Loucy (cell line): ENCODE results near the gene MBNL1.

ENCODE experiments used
- H2AFZ ChIP-seq: fragments of 200-600 bp; sonication (generic); 2 replicates; pipeline ENCODE4 v1.6.0; 2016; ENCODE audit warnings: antibody characterized with exemption, mild to moderate bottlenecking, low read length, moderate library complexity
- H3F3A ChIP-seq: fragments of 200-600 bp; 2 replicates; pipeline ENCODE4 v1.6.0; 2016; ENCODE audit warnings: antibody characterized with exemption, low read depth, mild to moderate bottlenecking
- H3K27me3 ChIP-seq: fragments of 200-600 bp; sonication (generic); 2 replicates; pipeline ENCODE4 v1.6.1; 2014; ENCODE audit warnings: low read length, mild to moderate bottlenecking; ENCODE audit not compliant: insufficient read depth, poor library complexity, severe bottlenecking
- H3K36me3 ChIP-seq: fragments of 200-600 bp; sonication (generic); 2 replicates; pipeline ENCODE4 v1.6.1; 2016; ENCODE audit warnings: low read length; ENCODE audit not compliant: insufficient read depth
- H3K4me1 ChIP-seq: fragments of 200-600 bp; sonication (generic); 2 replicates; pipeline ENCODE4 v1.5.1; 2014; ENCODE audit warnings: low read length, mild to moderate bottlenecking; ENCODE audit not compliant: insufficient read depth, poor library complexity, severe bottlenecking
- H3K4me2 ChIP-seq: fragments of 200-600 bp; sonication (generic); 2 replicates; pipeline ENCODE4 v1.6.0; 2014; ENCODE audit warnings: antibody characterized with exemption, low read length, low read depth, mild to moderate bottlenecking; ENCODE audit not compliant: poor library complexity, severe bottlenecking
- H3K4me3 ChIP-seq: fragments of 200-600 bp; sonication (generic); 2 replicates; pipeline ENCODE4 v1.5.1; 2014; ENCODE audit warnings: low read length, mild to moderate bottlenecking, mixed read lengths; ENCODE audit not compliant: poor library complexity, severe bottlenecking
- H3K79me2 ChIP-seq: fragments of 200-600 bp; sonication (generic); 2 replicates; pipeline ENCODE4 v1.6.1; 2014; ENCODE audit warnings: low read length; ENCODE audit not compliant: insufficient read depth
- H3K9ac ChIP-seq: fragments of 200-600 bp; sonication (generic); 2 replicates; pipeline ENCODE4 v1.6.0; 2014; ENCODE audit warnings: mild to moderate bottlenecking, low read depth, low read length, moderate library complexity; ENCODE audit not compliant: poor library complexity, severe bottlenecking
- H3K9me2 ChIP-seq: fragments of 200-600 bp; sonication (generic); replicated peaks from 2 replicates; pipeline ENCODE4 v1.6.1; 2016; ENCODE audit warnings: low read depth, low read length, mixed read lengths
- H3K9me3 ChIP-seq: fragments of 200-600 bp; sonication (generic); 2 replicates; pipeline ENCODE4 v1.6.1; 2014; ENCODE audit warnings: mild to moderate bottlenecking, antibody characterized with exemption, low read length, low read depth; ENCODE audit not compliant: insufficient read depth
- H4K20me1 ChIP-seq: fragments of 200-600 bp; sonication (generic); 2 replicates; pipeline ENCODE4 v1.6.0; 2014; ENCODE audit warnings: antibody characterized with exemption, low read length, mild to moderate bottlenecking; ENCODE audit not compliant: insufficient read depth, poor library complexity, severe bottlenecking
- EZH2phosphoT487 ChIP-seq: fragments of 200-600 bp; IDR thresholded peaks from 2 replicates; pipeline ENCODE4 v1.6.1; 2018; ENCODE audit warnings: antibody characterized with exemption, mild to moderate bottlenecking, moderate library complexity, borderline replicate concordance
- TF ChIP-seq, protein P1 (sequence below): fragments of 200-600 bp; sonication (generic); conservative IDR thresholded peaks from 2 replicates; pipeline ENCODE4 v1.5.1; 2014; ENCODE audit warnings: mild to moderate bottlenecking, antibody characterized with exemption, low read length

MBNL1 gene

GRCh38 chr3:152346058-152346457 is 77.3 kb downstream of the MBNL1 start:
- Histone ChIP-seq H4K20me1 (peaks cover 54% of the 10 kb centered on the region), H3K79me2 (peaks cover 93% of the 10 kb centered on the region), H3K4me2 (no peak overlapping the region), H3K27me3 (no peaks in the 10 kb centered on the region), H3K4me1 (no peaks in the 10 kb centered on the region), H3K9ac (no peak overlapping the region), H3K9me3 (no peaks in the 10 kb centered on the region), H3K36me3 (peaks cover 35% of the 10 kb centered on the region), H3K9me2 (no peaks in the 10 kb centered on the region), H3F3A (no peaks in the 10 kb centered on the region), H2AFZ (no peak overlapping the region), H3K4me3 (no peak overlapping the region)
- TF ChIP-seq, protein P1, sequence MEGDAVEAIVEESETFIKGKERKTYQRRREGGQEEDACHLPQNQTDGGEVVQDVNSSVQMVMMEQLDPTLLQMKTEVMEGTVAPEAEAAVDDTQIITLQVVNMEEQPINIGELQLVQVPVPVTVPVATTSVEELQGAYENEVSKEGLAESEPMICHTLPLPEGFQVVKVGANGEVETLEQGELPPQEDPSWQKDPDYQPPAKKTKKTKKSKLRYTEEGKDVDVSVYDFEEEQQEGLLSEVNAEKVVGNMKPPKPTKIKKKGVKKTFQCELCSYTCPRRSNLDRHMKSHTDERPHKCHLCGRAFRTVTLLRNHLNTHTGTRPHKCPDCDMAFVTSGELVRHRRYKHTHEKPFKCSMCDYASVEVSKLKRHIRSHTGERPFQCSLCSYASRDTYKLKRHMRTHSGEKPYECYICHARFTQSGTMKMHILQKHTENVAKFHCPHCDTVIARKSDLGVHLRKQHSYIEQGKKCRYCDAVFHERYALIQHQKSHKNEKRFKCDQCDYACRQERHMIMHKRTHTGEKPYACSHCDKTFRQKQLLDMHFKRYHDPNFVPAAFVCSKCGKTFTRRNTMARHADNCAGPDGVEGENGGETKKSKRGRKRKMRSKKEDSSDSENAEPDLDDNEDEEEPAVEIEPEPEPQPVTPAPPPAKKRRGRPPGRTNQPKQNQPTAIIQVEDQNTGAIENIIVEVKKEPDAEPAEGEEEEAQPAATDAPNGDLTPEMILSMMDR = no peak
- no peak for TF ChIP-seq EZH2phosphoT487

DNA sequence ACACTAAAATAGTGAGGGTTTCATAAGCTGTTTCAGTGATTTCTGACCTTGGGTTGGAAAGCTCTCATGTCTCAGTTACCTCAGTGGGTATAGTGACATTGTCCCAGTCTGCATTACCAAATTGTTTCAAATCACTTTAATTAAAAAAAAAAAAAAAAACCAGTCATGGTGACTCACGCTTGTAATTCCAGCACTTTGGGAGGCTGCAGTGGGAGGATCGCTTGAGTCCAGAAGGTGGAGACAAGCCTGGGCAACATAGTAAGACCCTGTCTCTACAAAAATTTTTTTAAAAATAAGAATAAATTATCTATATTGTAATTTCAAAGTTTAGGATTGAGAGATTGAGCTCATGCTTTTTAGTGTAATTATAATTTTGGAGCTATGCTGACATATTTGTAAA is 78.0 kb downstream of the MBNL1 start:
- Histone ChIP-seq H3K27me3 (no peaks in the 10 kb centered on the region), H3K4me1 (no peaks in the 10 kb centered on the region), H3K4me3 (no peak overlapping the region), H3K79me2 (peaks cover 93% of the 10 kb centered on the region), H3F3A (no peaks in the 10 kb centered on the region), H4K20me1 (peaks cover 54% of the 10 kb centered on the region), H2AFZ (no peak overlapping the region), H3K36me3 (peaks cover 32% of the 10 kb centered on the region), H3K9me2 (no peaks in the 10 kb centered on the region), H3K4me2 (no peak overlapping the region), H3K9me3 (no peaks in the 10 kb centered on the region), H3K9ac (no peak overlapping the region)
- no peak for TF ChIP-seq EZH2phosphoT487
- TF ChIP-seq, protein P1 = no peak

- TF ChIP-seq, protein P1 = no peak
- H3K27me3 ChIP-seq = no peaks in the 10 kb centered on the region
- peaks cover 51% of the 10 kb centered on the region for H4K20me1 ChIP-seq
- no peak overlapping the region for H3K4me3 ChIP-seq
- no peaks in the 10 kb centered on the region for H3K9me3 ChIP-seq
- H3F3A ChIP-seq = no peaks in the 10 kb centered on the region
- H3K4me2 ChIP-seq = no peak overlapping the region
- no peak overlapping the region for H2AFZ ChIP-seq
- H3K9me2 ChIP-seq = no peaks in the 10 kb centered on the region
- peaks cover 15% of the 10 kb centered on the region; the same call in 1 of the 2 replicates for H3K36me3 ChIP-seq
- H3K79me2 ChIP-seq = peaks cover 95% of the 10 kb centered on the region
- no peak overlapping the region for H3K9ac ChIP-seq
- no peaks in the 10 kb centered on the region for H3K4me1 ChIP-seq
Observed at GRCh38 chr3:152348436-152349177, 79.9 kb downstream of the MBNL1 start.
